ENCODE results near the gene QRICH1.

The QRICH1 gene

DNA sequence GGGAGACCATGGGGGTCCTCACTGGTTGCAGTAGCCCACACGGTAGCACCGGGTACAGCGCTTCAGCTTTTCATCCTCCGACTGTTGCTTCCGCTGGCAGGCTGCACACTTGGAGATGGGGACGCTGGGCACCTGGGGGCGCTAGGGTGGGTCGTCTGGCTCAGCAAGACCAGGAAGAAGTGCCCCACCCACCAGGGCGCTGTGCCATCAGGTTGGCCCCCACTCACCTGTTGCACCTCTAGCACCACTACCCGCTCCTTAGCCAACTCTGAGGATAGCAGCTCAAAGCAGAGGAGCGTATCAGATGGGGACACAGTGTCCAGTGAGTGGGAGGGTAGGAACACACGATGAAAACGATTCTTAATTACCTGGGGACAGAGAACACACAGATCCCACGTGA, 18.4 kb upstream of the QRICH1 start:
- no peak for DNase-seq

DNA sequence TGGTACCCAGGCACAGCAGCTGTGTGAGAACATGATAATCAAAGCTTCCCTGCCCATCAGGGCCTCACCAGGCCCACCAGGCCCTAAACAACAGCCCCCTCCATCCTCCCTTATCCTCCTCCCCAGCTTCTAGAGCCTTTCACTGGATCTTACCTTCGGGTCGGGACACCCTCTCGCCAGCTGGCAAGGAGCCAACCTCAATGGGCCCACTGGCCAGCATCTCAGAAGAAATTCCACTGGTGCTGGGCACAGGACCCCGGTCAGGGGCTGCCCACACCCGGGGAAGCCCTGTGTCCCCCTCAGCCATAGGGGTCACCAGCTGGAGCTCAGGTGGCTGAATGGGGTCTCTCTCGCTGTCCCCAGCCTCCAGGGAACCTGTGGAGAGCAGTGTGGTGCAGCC, 17.5 kb upstream of the QRICH1 start:
- no peak for DNase-seq

DNA sequence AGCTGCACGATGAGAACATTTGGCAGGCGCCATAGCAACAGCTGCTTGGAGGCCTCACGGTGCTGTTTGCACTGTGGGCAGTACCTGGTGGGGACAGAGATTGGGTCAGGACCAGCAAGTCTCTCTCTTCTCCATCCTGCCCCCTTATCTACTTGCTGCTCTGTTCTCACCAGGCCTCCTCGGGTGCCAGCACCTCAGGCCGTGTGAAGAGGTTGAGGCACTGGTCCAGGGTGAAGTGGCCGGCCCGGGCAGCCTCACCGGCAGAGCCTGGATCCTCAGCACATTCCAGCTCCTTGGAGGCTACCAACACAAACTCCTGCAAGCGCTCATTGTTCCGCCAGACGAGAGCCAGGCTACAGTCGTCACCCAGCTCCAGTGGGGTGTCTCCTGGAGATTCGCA, 16.9 kb upstream of the QRICH1 start:
- DNase-seq, result no peak

DNA sequence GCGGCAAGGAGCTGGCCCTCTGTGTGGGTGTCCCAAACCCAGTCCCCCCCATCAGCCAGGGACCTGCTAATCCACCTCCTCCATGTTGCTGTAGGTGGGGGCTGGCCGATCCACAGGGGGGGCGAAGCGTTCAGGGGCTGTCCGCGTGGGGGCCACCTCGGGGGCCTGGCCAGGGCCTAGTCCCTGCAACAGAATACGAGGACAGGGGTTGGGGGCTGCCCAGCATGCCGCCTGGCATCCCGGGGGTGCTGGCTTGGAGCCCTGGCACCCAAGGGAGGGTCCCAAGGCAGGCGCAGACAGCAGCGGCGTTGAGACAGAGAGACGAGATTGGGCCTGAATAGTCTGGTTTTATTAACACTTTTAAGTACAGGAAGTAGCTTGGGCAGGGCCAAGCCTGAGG, 14.5 kb upstream of the QRICH1 start:
- DNase-seq, result no peak

GRCh38 chr3:49104427-49105291, 10.8 kb upstream of the QRICH1 start, which contains the start of gene QARS1:
Gene QARS1, minus strand, starts transcription at chr3:49104757. Its CDS starts 24 bp downstream, at chr3:49104733.
- DNase-seq, result peak; percentile 73 to 89 (median 77)

DNA sequence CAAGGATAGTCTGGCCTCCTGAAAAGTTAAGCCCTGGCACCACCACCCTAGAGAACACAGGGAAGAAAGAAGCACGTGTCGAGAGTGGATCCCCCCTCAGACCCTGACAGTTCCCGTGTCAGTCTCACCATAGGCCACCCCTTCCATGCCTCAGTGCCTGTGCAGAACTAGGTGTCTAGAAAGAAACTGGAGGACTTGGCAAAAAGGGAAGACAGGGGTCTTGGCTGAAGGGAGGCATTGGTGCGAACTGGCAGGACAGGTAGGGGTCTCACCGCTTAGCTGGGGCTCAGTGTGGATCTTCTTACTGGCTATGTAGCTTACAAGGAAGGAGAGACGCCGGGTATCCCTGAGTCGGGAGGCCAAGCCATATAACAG, 10.2 kb upstream of the QRICH1 start:
- DNase-seq, result no peak

GRCh38 chr3:49100046-49100615, 6.3 kb upstream of the QRICH1 start:
- no peak for DNase-seq

DNA sequence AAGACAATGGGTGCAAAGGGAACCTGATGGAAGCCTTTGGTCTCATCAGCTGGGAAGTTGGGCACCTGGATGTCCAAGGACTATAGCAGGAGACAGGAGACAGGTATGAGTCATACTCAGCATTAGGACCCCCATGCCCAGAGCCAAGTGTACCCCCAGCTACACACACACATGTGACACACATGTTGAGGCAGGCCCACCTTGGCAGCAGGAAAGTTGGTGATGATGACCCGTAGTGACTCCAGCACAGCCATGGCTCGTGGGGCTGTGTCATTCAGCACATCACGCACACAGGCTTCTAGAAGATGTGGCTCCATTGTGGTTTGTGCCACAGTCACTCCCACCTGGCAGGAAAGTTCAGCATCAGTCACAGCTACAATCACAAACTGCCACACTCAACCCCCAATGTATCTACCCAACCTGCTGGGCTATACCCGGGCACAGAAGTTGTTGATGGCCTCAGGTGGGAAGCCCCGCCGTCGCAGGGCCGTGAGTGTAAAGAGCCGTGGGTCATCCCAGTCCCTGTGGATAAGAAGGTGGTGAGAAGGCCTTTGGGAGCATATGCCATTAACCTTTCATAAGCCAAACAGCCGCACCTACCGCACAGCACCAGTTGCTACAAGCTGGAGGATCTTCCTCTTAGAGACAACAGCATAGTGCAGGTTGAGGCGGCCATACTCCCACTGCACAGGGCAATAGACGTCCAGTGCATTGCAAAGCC, 5.2 kb upstream of the QRICH1 start:
- DNase-seq, result no peak

DNA sequence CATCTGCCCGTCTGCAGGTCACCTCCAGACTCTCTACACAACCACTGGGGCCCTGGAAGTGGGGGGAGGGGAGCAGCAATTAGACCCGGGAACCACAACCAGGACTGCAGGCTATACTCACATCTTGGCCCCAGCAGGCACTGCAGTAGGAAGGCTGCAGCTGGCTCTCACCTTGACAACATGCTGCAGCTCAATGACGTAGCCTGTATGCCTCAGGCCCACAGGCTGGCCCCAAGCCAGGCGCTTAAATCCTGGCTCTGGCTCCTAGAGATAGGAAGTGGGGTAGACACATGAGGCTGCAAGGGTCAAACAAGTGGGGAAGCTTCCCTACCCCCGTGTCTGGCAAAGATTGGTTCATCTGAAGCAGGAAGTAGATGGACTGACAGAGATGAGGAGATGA, 4.6 kb upstream of the QRICH1 start:
- peak in 1 of 3 experiments; percentile 1 for DNase-seq

GRCh38 chr3:49092938-49093852, 676 bp downstream of the QRICH1 start:
- DNase-seq, result peak; percentile 43 to 77 (median 73)

GRCh38 chr3:49081429-49081828, 12.4 kb downstream of the QRICH1 start:
- peak in 1 of 3 experiments; percentile 13 for DNase-seq

- no peak for DNase-seq
These were observed 14.6 kb downstream of the QRICH1 start for GRCh38 chr3:49079270-49079669.

GRCh38 chr3:49076646-49077045, 17.2 kb downstream of the QRICH1 start:
- no peak for DNase-seq

DNA sequence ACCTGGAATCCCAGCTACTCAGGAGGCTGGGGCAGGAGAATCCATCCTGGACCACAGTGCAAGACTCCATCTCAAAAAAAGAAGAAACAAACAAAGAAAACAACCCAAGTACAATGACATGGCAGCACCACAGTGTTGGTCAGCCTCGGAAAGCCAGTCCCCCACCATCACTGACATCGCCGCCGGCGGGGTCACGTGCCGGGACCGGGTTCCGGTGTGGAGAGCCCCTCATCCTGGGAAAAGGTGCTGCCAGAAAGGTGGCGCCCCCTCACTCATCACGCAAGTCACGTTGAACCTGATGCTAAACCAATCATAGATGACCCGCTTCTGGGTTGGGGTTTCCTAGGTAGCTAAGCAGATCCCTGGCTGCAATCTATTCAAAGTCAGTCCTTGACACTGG, 17.8 kb downstream of the QRICH1 start:
- no peak for DNase-seq

- no peak for DNase-seq
These were observed 35.9 kb downstream of the QRICH1 start for GRCh38 chr3:49058011-49058410.

DNA sequence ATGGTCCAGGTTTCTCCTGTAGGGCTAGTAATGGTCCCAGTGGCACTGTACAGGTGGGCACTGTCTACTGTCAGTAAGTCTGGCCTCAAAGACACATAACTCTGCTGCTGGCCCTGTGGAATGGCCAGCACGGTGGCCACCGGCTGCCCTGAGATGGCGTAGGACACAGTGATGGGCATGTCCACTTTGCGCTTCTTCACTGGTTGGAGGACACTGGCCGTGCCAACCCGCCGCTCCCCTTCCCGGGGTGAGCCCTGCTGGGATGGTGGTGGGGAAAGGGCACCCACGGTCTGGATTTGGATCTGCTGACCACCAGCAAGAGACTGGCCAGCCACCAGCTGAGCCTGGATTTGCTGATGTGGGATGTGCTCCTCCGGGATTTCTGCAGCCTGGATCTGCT, 36.6 kb downstream of the QRICH1 start:
- no peak for DNase-seq

DNA sequence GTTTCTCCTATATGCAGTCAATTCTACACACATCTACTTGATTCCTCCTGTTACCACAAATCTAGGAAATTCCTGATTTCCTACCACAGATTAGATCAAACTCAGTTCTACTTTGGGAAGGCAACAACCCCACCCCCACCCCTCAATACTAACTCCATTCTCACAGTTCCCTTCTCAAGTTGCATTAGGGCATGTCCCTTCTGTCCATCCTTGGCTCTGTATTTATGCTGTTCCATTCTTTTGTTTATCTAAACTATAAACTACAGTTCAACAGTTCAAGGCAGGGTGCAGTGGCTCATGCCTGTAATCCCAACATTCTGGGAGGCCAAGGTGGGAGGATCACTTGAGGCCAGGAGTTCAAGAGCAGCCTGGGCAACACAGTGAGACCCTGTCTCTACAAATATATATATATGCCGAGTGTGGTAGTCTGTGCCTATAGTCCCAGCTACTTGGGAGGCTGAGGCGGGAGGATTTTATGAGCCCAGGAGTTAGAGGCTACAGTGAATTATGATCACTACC, 39.5 kb downstream of the QRICH1 start:
- no peak for DNase-seq

DNA sequence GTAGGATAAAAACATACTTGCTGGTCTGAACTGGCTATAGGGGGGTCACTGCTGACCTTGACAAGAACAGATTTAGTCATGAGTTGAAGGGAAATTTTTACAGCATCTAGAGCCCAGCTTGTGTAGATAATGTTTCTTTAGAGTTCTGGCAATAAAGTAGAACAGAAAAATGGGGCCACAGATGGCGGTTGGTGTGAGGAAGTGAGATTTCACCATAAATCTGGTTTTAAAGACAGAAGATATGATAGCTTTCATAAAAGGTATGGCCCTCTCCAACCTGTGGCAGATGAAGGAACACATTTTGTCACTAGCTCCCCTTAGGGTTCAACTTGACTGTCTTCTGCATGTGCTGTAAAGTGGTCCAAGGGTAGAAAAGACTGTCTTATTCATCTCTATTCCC, 40.3 kb downstream of the QRICH1 start:
- no peak for DNase-seq

- no peak for DNase-seq
These were observed 58.6 kb downstream of the QRICH1 start for GRCh38 chr3:49035281-49035680.

DNA sequence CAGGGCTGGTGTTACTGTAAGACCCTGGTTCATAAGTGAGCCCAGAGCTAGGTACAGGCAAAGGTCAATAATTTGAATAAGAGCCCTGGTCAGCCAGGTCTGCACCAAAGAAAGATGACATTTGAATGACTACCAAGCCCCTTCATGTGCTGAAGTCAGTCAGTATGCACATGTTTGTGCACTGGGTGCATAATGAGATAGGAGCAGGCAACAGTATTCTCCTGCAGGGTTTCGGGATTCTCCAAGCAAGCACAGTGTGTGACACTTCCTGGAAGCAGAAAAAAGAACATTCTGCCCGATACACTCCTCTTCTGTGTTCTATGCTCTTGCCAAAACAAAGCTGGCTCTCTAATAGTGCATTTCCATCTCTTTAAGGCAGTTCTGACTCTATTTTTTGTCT, 59.2 kb downstream of the QRICH1 start:
- no peak for DNase-seq

GRCh38 chr3:49032646-49033304, 61.1 kb downstream of the QRICH1 start:
- DNase-seq, result no peak

GRCh38 chr3:49030321-49030720, 63.5 kb downstream of the QRICH1 start:
- no peak for DNase-seq
